ENCODE data around the gene DHX35. TPM values are rescaled to one million over a fixed set of nuclear protein-coding genes. Genes with fewer than 3 reads are reported as not detected.

Gene DHX35
- total RNA-seq, 1 experiment from 2014 or later: 12.2 TPM

DNA sequence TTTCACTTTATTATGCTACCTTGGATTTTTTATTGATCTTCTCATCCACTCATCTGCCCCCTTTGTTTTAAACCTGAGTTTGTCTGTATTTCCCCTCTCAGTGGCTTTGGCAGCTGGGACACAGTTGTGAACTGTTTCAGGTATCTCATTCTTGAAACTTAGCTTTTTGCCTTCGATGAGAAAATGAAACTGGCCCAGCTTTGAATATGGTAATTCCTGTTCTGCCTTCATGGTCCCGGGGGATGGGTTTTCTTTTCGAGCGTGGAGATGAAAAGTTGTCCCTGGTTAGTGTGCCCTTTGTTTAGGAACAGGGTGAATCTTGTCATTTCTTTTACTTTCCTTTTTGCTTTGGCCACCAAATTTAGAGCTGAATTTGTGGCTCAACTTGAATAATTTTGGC lies 25.6 kb downstream of the DHX35 start:
- no peak overlapping the region for H3K27ac ChIP-seq (ENCODE audit: low read length)
- no peak for TF ChIP-seq REST (IDR thresholded peaks at IDR 0.05; ENCODE audit: insufficient read depth in 1 of 2, low read depth in 2 of 2, low read length in 1 of 2)
- TF ChIP-seq, protein P1, sequence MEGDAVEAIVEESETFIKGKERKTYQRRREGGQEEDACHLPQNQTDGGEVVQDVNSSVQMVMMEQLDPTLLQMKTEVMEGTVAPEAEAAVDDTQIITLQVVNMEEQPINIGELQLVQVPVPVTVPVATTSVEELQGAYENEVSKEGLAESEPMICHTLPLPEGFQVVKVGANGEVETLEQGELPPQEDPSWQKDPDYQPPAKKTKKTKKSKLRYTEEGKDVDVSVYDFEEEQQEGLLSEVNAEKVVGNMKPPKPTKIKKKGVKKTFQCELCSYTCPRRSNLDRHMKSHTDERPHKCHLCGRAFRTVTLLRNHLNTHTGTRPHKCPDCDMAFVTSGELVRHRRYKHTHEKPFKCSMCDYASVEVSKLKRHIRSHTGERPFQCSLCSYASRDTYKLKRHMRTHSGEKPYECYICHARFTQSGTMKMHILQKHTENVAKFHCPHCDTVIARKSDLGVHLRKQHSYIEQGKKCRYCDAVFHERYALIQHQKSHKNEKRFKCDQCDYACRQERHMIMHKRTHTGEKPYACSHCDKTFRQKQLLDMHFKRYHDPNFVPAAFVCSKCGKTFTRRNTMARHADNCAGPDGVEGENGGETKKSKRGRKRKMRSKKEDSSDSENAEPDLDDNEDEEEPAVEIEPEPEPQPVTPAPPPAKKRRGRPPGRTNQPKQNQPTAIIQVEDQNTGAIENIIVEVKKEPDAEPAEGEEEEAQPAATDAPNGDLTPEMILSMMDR (IDR thresholded peaks at IDR 0.05): no peak
- no peak for TF ChIP-seq POLR2AphosphoS5 (IDR thresholded peaks at IDR 0.05; ENCODE audit: low read depth, low read length)
- DNase-seq (ENCODE audit: low read depth, low spot score) (no peak), ATAC-seq (no peak)
- CTCF ChIA-PET: no interaction called here
- no peaks in the 10 kb centered on the region for H3K4me1 ChIP-seq (ENCODE audit: control insufficient read depth, insufficient read depth, low read length)
- peaks cover 10% of the 10 kb centered on the region; the same call in 1 of the 2 replicates for H3K36me3 ChIP-seq (ENCODE audit: control insufficient read depth, insufficient read depth, low read length)
- H3K9me3 ChIP-seq (ENCODE audit: control insufficient read depth, insufficient read depth, low read depth, low read length): no peaks in the 10 kb centered on the region
- in situ Hi-C loops (cut with HindIII; ENCODE audit: low pct_unique_long_range_greater_than_20kb, low sequenced_read_pairs) (no loop called here), intact Hi-C loops (cut with micrococcal nuclease; ENCODE audit: unreplicated experiment) (no loop called here)
- H3K4me3 ChIP-seq (ENCODE audit: low read depth in 2 of 2, low read length in 2 of 2): no peak overlapping the region
- BruUV-seq (replicated peaks): no TSS peak
- POLR2A ChIA-PET: no interaction called here
- no peaks in the 10 kb centered on the region for H3K27me3 ChIP-seq (ENCODE audit: control insufficient read depth, insufficient read depth, low read length)

- Histone ChIP-seq H3K27me3 (ENCODE audit: control insufficient read depth, insufficient read depth, low read length) (no peaks in the 10 kb centered on the region), H3K4me1 (ENCODE audit: control insufficient read depth, insufficient read depth, low read length) (no peaks in the 10 kb centered on the region), H3K36me3 (ENCODE audit: control insufficient read depth, insufficient read depth, low read length) (0 out of 2 replicates have a peak, but pooled peaks cover 12% of the 10 kb centered on the region), H3K9me3 (ENCODE audit: control insufficient read depth, insufficient read depth, low read depth, low read length) (no peaks in the 10 kb centered on the region), H3K4me3 (ENCODE audit: low read depth in 2 of 2, low read length in 2 of 2) (no peak overlapping the region), H3K27ac (ENCODE audit: low read length) (no peak overlapping the region)
- TF ChIP-seq SIN3A (IDR thresholded peaks at IDR 0.05; ENCODE audit: borderline replicate concordance, insufficient read depth, low read depth, low read length) (no peak), REST (IDR thresholded peaks at IDR 0.05; ENCODE audit: insufficient read depth in 1 of 2, low read depth in 2 of 2, low read length in 1 of 2) (no peak), POLR2AphosphoS5 (IDR thresholded peaks at IDR 0.05; ENCODE audit: low read depth, low read length) (no peak), TCF7L2 (IDR thresholded peaks at IDR 0.05; ENCODE audit: low read depth, low read length) (no peak)
- TF ChIP-seq, protein P1 (IDR thresholded peaks at IDR 0.05): no peak
- ChIA-PET CTCF (no interaction called here), POLR2A (no interaction called here)
- ATAC-seq: no peak
- intact Hi-C loops (cut with micrococcal nuclease; ENCODE audit: unreplicated experiment) (no loop called here), in situ Hi-C loops (cut with HindIII; ENCODE audit: low pct_unique_long_range_greater_than_20kb, low sequenced_read_pairs) (no loop called here)
- no peak for DNase-seq (ENCODE audit: low read depth, low spot score)
- BruUV-seq (replicated peaks): no TSS peak
Measured at GRCh38 chr20:38990728-38991127, 28.6 kb downstream of the DHX35 start.

All from Panc1 (cell line).